ENCODE data around the gene MKRN2OS. TPM values are rescaled to one million over a fixed set of nuclear protein-coding genes. Genes with fewer than 3 reads are reported as not detected.

Gene MKRN2OS
- total RNA-seq, 2 donors from 2014 or later = 2.3 TPM; not detected in 1

- no peak overlapping the region for H3K27ac ChIP-seq
- TF ChIP-seq CTCF (IDR thresholded peaks at IDR 0.05) (no peak), POLR2A (IDR thresholded peaks at IDR 0.05) (no peak)
- no peak overlapping the region for H3K4me3 ChIP-seq
- DNase-seq (no peak), ATAC-seq (no peak)
- H3K9me3 ChIP-seq = no peaks in the 10 kb centered on the region
- peaks cover 6 to 41% of the 10 kb centered on the region in 2 donors for H3K36me3 ChIP-seq (replicated peaks in 1 of 2; ENCODE audit: insufficient read depth in 1 of 2, low read depth in 2 of 2)
- intact Hi-C loops (cut with DNase I) = no loop called here
- WGBS, 2 donors = 90 to 97% methylated on average over 6 to 11 of the region's 11 CpGs
- peaks cover 7% of the 10 kb centered on the region for H3K4me1 ChIP-seq
- no peaks in the 10 kb centered on the region for H3K27me3 ChIP-seq
These were observed 26.7 kb upstream of the MKRN2OS start for GRCh38 chr3:12571986-12572385.

- Histone ChIP-seq H3K4me3 (no peak overlapping the region), H3K36me3 (replicated peaks in 1 of 2; ENCODE audit: insufficient read depth in 1 of 2, low read depth in 2 of 2) (peaks cover 6 to 33% of the 10 kb centered on the region in 2 donors), H3K27me3 (no peaks in the 10 kb centered on the region), H3K27ac (no peak overlapping the region), H3K9me3 (no peaks in the 10 kb centered on the region), H3K4me1 (peaks cover 7% of the 10 kb centered on the region)
- intact Hi-C loops (cut with DNase I) = no loop called here
- TF ChIP-seq CTCF (IDR thresholded peaks at IDR 0.05) (no peak), POLR2A (IDR thresholded peaks at IDR 0.05) (no peak)
- WGBS, 2 donors = 77 to 83% methylated on average over 6 of the region's 6 CpGs
- DNase-seq = no peak
- ATAC-seq = no peak
These were observed 24.5 kb upstream of the MKRN2OS start for GRCh38 chr3:12569836-12570235.

- H3K4me1 ChIP-seq = peaks cover 7% of the 10 kb centered on the region
- DNase-seq (no peak), ATAC-seq (no peak)
- H3K27me3 ChIP-seq = no peaks in the 10 kb centered on the region
- intact Hi-C loops (cut with DNase I) = no loop called here
- no peak for TF ChIP-seq CTCF (IDR thresholded peaks at IDR 0.05)
- no peak for TF ChIP-seq POLR2A (IDR thresholded peaks at IDR 0.05)
- WGBS, 2 donors = 63 to 72% methylated on average over 3 of the region's 3 CpGs
- H3K27ac ChIP-seq = no peak overlapping the region
- peaks cover 6 to 26% of the 10 kb centered on the region in 2 donors for H3K36me3 ChIP-seq (replicated peaks in 1 of 2; ENCODE audit: insufficient read depth in 1 of 2, low read depth in 2 of 2)
- H3K4me3 ChIP-seq = no peak overlapping the region
- no peaks in the 10 kb centered on the region for H3K9me3 ChIP-seq
These were observed 23.4 kb upstream of the MKRN2OS start for GRCh38 chr3:12568747-12569146.

- Histone ChIP-seq H3K36me3 (replicated peaks in 1 of 2; ENCODE audit: insufficient read depth in 1 of 2, low read depth in 2 of 2) (peaks cover 6 to 16% of the 10 kb centered on the region in 2 donors), H3K27me3 (no peaks in the 10 kb centered on the region), H3K4me3 (no peak overlapping the region), H3K27ac (no peak overlapping the region), H3K9me3 (no peaks in the 10 kb centered on the region), H3K4me1 (peaks cover 18% of the 10 kb centered on the region)
- DNase-seq (no peak), ATAC-seq (no peak)
- intact Hi-C loops (cut with DNase I) = no loop called here
- TF ChIP-seq POLR2A (IDR thresholded peaks at IDR 0.05) (no peak), CTCF (IDR thresholded peaks at IDR 0.05) (no peak)
These were observed 21.7 kb upstream of the MKRN2OS start for GRCh38 chr3:12566976-12567375.

- DNase-seq (no peak), ATAC-seq (no peak)
- H3K27ac ChIP-seq = no peak overlapping the region
- H3K27me3 ChIP-seq = no peaks in the 10 kb centered on the region
- 38 to 40% methylated on average over 1 of the region's 1 CpG for WGBS, 2 donors
- H3K4me1 ChIP-seq = peaks cover 52% of the 10 kb centered on the region
- intact Hi-C loops (cut with DNase I) = no loop called here
- H3K4me3 ChIP-seq = no peak overlapping the region
- no peak for TF ChIP-seq CTCF (IDR thresholded peaks at IDR 0.05)
- no peak for TF ChIP-seq POLR2A (IDR thresholded peaks at IDR 0.05)
- no peaks in the 10 kb centered on the region for H3K9me3 ChIP-seq
- H3K36me3 ChIP-seq (replicated peaks in 1 of 2; ENCODE audit: insufficient read depth in 1 of 2, low read depth in 2 of 2) = no peaks in the 10 kb centered on the region
These were observed 17.2 kb upstream of the MKRN2OS start for GRCh38 chr3:12562451-12562850.

Measured in body of pancreas (tissue), 4 donors.